K562 (cell line): ENCODE data around the gene ADAMTS2. TPM values are rescaled to one million over a fixed set of nuclear protein-coding genes. Genes with fewer than 3 reads are reported as not detected.
A peak's percentile ranks its signal among the peaks of the same experiment; 100 is the strongest.

Experiments
- BRCA1 ChIP-seq, 2 experiments: fragments of 450-650 bp in 1 of 2; sonication (generic) in 1 of 2; formaldehyde crosslinking in 1 of 2; IDR thresholded peaks; 2 replicates each; pipeline versions ENCODE4 v1.5.0 to v1.6.1; 2017 to 2020; ENCODE audit warnings: mild to moderate bottlenecking in 1 of 2, missing genetic modification reagents in 1 of 2
- CHD1 ChIP-seq: fragments of 200-600 bp; sonication (generic); IDR thresholded peaks from one replicate; pipeline ENCODE4 v1.6.1; 2012; ENCODE audit warnings: mild to moderate bottlenecking, moderate library complexity, low read length, inconsistent platforms
- DPF2 ChIP-seq: fragments of 450-650 bp; IDR thresholded peaks from 2 replicates; pipeline ENCODE4 v1.6.1; 2016
- ELF2 ChIP-seq: fragments of 250-450 bp; sonication (Bioruptor Pico); IDR thresholded peaks from 2 replicates; pipeline ENCODE4 v1.5.0; 2021; ENCODE audit warnings: mild to moderate bottlenecking
- ETV1 ChIP-seq: fragments of 450-650 bp; conservative IDR thresholded peaks from 2 replicates; pipeline ENCODE4 v1.6.1; 2016; ENCODE audit warnings: missing genetic modification characterization, control low read depth, low read depth, missing compliant biosample characterization
- HIVEP1 ChIP-seq: fragments of 250-450 bp; sonication (Bioruptor Pico); IDR thresholded peaks from 2 replicates; pipeline ENCODE4 v1.4.0; 2020; ENCODE audit warnings: mild to moderate bottlenecking
- PML ChIP-seq: IDR thresholded peaks from 2 replicates; pipeline ENCODE4 v1.6.1; 2012; ENCODE audit warnings: low read length, inconsistent platforms
- RBBP5 ChIP-seq: fragments of 200-600 bp; sonication (generic); IDR thresholded peaks from 2 replicates; pipeline ENCODE4 v1.6.1; 2012; ENCODE audit warnings: borderline replicate concordance, mild to moderate bottlenecking, low read length, control low read depth, inconsistent platforms; ENCODE audit not compliant: insufficient read depth, poor library complexity, severe bottlenecking
- SOX6 ChIP-seq: fragments of 450-650 bp; IDR thresholded peaks from 2 replicates; pipeline ENCODE4 v1.6.1; 2014; ENCODE audit warnings: mild to moderate bottlenecking
- SREBF2 ChIP-seq: sonication (generic); formaldehyde crosslinking; IDR thresholded peaks from 2 replicates; pipeline ENCODE4 v1.4.0; 2020; ENCODE audit warnings: mild to moderate bottlenecking, missing genetic modification reagents
- polyA plus RNA-seq, 8 experiments: library from polyadenylated mRNA; depleted of rRNA in 4 of 8; stranded (reverse) in 5 of 8; unstranded in 3 of 8; fragments of >200 nt; fragmentation: Nextera tagmentation in 2 of 8; fragmentation: Illumina TruSeq in 1 of 8; extraction: Ambion mirVana in 2 of 8; extraction: Trizol in 1 of 8; gene quantifications; 2 replicates each; pipeline versions ENCODE4 v1.2.1 to v1.2.3, GENCODE V29; 2011 to 2014; ENCODE audit warnings: inconsistent platforms in 1 of 8, missing spikeins in 1 of 8
- total RNA-seq, 7 experiments: library from RNA; depleted of rRNA in 6 of 7; stranded (reverse); fragments of >200 nt in 6 of 7; fragmentation: Illumina TruSeq in 2 of 7; extraction: Trizol in 2 of 7; gene quantifications; 2 replicates each; pipeline versions ENCODE4 v1.2.1 to v1.2.3, GENCODE V29; 2011 to 2021; ENCODE audit warnings: low replicate concordance in 1 of 7
- TF ChIP-seq, protein P1 (sequence below), 2 experiments: fragments of 450-650 bp in 1 of 2; sonication (generic) in 1 of 2; formaldehyde crosslinking in 1 of 2; IDR thresholded peaks in 1 of 2; conservative IDR thresholded peaks in 1 of 2; 2 replicates each; pipeline versions ENCODE4 v1.6.1 to v1.8.1; 2016 to 2023; ENCODE audit warnings: mild to moderate bottlenecking in 2 of 2, moderate library complexity in 2 of 2, inconsistent platforms in 1 of 2, missing genetic modification reagents in 1 of 2
- TF ChIP-seq, protein P2 (sequence below): sonication (generic); formaldehyde crosslinking; IDR thresholded peaks from 2 replicates; pipeline ENCODE4 v1.8.1; 2023; ENCODE audit warnings: missing genetic modification reagents, mild to moderate bottlenecking, borderline replicate concordance
- TF ChIP-seq, protein P3 (sequence below): fragments of 250-450 bp; sonication (Bioruptor Pico); IDR thresholded peaks from 2 replicates; pipeline ENCODE4 v1.4.0; 2020; ENCODE audit warnings: mild to moderate bottlenecking, moderate library complexity
- TF ChIP-seq, protein P4 (sequence below): fragments of 450-650 bp; formaldehyde crosslinking; conservative IDR thresholded peaks from 2 replicates; pipeline ENCODE4 v1.4.0; 2022; ENCODE audit warnings: mild to moderate bottlenecking, missing genetic modification characterization
- TF ChIP-seq, protein P5 (sequence below): fragments of 450-650 bp; IDR thresholded peaks from 2 replicates; pipeline ENCODE4 v1.6.1; 2018; ENCODE audit warnings: mild to moderate bottlenecking, low read depth; ENCODE audit not compliant: partially characterized antibody

Gene ADAMTS2
- total and polyA plus RNA-seq, 9 of the 15 experiments (the other 6 are each of a cell fraction or from before 2014, with no cell fraction given): not detected

DNA sequence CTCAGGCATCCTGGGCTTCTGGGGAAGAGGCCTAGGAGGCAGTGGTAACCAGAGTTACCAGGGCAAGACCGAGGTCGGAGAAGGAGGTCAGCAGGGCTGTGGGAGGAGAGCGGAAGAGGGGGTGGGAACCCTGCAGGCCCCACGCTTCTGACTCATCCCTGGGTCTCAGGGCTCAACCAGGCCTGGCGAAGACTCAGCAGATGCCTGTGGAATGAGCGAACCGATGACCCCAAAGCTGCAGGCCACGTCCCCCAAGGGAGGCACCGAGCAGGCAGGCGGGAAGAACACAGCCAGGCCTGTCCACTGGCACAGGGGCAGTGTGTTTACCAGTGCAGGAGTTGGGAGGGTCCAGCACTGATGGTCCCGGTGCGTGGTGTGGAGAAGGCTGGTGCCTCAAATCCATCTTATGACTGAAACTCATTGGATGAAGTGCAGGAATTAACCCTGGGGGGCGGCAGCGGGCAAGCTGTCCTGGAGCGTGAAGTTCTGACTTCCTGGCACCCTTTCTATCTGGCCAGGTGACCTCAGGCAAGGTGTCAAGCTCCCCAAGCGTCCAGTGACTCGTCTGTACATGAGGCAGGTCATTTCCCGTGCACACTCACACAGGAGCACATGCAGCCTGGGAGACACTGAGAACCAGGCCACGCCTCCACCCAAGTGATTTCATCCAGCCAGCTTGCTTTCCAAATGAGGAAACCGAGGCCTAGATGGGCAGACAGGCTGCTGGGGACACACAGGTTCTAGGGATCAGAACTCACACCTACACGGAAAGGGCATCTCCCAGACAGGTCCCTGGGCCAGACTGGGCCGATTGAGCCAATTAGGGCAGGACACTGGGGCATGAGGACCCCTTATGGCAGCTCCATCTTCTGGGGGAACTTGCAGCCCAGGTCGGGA is 69.1 kb downstream of the ADAMTS2 start (continued):
- TF ChIP-seq, protein P1, sequence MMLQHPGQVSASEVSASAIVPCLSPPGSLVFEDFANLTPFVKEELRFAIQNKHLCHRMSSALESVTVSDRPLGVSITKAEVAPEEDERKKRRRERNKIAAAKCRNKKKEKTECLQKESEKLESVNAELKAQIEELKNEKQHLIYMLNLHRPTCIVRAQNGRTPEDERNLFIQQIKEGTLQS (IDR thresholded peaks at IDR 0.05): peak; percentile 74
- TF ChIP-seq, protein P1 (CRISPR knock-in tag; conservative IDR thresholded peaks at IDR 0.05): no peak
- TF ChIP-seq CHD1 (no peak), PML (no peak), HIVEP1 (no peak), DPF2 (0 out of 2 replicates have a peak, but pooled peaks have one; percentile 27), RBBP5 (no peak), ELF2 (no peak), ETV1 (tag) (0 out of 2 replicates have a peak, but pooled peaks have one; percentile 19), SOX6 (no peak), SREBF2 (CRISPR knock-in tag) (no peak), BRCA1 (IDR thresholded peaks at IDR 0.05) (no peak), BRCA1 (CRISPR knock-in tag; IDR thresholded peaks at IDR 0.05) (no peak)
- TF ChIP-seq, protein P2, sequence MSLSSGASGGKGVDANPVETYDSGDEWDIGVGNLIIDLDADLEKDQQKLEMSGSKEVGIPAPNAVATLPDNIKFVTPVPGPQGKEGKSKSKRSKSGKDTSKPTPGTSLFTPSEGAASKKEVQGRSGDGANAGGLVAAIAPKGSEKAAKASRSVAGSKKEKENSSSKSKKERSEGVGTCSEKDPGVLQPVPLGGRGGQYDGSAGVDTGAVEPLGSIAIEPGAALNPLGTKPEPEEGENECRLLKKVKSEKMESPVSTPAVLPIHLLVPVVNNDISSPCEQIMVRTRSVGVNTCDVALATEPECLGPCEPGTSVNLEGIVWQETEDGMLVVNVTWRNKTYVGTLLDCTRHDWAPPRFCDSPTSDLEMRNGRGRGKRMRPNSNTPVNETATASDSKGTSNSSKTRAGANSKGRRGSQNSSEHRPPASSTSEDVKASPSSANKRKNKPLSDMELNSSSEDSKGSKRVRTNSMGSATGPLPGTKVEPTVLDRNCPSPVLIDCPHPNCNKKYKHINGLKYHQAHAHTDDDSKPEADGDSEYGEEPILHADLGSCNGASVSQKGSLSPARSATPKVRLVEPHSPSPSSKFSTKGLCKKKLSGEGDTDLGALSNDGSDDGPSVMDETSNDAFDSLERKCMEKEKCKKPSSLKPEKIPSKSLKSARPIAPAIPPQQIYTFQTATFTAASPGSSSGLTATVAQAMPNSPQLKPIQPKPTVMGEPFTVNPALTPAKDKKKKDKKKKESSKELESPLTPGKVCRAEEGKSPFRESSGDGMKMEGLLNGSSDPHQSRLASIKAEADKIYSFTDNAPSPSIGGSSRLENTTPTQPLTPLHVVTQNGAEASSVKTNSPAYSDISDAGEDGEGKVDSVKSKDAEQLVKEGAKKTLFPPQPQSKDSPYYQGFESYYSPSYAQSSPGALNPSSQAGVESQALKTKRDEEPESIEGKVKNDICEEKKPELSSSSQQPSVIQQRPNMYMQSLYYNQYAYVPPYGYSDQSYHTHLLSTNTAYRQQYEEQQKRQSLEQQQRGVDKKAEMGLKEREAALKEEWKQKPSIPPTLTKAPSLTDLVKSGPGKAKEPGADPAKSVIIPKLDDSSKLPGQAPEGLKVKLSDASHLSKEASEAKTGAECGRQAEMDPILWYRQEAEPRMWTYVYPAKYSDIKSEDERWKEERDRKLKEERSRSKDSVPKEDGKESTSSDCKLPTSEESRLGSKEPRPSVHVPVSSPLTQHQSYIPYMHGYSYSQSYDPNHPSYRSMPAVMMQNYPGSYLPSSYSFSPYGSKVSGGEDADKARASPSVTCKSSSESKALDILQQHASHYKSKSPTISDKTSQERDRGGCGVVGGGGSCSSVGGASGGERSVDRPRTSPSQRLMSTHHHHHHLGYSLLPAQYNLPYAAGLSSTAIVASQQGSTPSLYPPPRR (CRISPR knock-in tag): no peak
- TF ChIP-seq, protein P3, sequence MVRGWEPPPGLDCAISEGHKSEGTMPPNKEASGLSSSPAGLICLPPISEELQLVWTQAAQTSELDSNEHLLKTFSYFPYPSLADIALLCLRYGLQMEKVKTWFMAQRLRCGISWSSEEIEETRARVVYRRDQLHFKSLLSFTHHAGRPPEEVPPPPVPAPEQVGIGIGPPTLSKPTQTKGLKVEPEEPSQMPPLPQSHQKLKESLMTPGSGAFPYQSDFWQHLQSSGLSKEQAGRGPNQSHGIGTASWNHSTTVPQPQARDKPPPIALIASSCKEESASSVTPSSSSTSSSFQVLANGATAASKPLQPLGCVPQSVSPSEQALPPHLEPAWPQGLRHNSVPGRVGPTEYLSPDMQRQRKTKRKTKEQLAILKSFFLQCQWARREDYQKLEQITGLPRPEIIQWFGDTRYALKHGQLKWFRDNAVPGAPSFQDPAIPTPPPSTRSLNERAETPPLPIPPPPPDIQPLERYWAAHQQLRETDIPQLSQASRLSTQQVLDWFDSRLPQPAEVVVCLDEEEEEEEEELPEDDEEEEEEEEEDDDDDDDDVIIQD (CRISPR knock-in tag): no peak
- TF ChIP-seq, protein P4, sequence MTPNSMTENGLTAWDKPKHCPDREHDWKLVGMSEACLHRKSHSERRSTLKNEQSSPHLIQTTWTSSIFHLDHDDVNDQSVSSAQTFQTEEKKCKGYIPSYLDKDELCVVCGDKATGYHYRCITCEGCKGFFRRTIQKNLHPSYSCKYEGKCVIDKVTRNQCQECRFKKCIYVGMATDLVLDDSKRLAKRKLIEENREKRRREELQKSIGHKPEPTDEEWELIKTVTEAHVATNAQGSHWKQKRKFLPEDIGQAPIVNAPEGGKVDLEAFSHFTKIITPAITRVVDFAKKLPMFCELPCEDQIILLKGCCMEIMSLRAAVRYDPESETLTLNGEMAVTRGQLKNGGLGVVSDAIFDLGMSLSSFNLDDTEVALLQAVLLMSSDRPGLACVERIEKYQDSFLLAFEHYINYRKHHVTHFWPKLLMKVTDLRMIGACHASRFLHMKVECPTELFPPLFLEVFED (CRISPR knock-in tag): no peak
- TF ChIP-seq, protein P5, sequence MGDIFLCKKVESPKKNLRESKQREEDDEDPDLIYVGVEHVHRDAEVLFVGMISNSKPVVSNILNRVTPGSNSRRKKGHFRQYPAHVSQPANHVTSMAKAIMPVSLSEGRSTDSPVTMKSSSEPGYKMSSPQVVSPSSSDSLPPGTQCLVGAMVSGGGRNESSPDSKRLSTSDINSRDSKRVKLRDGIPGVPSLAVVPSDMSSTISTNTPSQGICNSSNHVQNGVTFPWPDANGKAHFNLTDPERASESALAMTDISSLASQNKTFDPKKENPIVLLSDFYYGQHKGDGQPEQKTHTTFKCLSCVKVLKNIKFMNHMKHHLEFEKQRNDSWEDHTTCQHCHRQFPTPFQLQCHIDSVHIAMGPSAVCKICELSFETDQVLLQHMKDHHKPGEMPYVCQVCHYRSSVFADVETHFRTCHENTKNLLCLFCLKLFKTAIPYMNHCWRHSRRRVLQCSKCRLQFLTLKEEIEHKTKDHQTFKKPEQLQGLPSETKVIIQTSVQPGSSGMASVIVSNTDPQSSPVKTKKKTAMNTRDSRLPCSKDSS: no peak
